Panc1 (cell line): ENCODE results near the gene ARHGAP8. TPM values are rescaled to one million over a fixed set of nuclear protein-coding genes. Genes with fewer than 3 reads are reported as not detected.

Experiments used
- ATAC-seq: fragments of 200-7000 bp; cut with Tn5 transposase; 2 replicates; pipeline ENCODE4 v1.9.1; 2020; ENCODE audit warnings: mild to moderate bottlenecking, moderate library complexity
- Bru-seq: library from RNA; stranded (reverse); fragments of 400-500 nt; gene quantifications from one replicate; lab custom pipeline; 2021; lab: Mats Ljungman, UMichigan
- BruChase-seq, 2 experiments: library from RNA; stranded (reverse); fragments of 400-500 nt; gene quantifications; one replicate each; lab custom pipeline; 2021; lab: Mats Ljungman, UMichigan
- BruUV-seq: library from RNA; stranded (reverse); fragments of 400-500 nt; replicated peaks from 2 replicates; lab custom pipeline; 2021; lab: Mats Ljungman, UMichigan
- CTCF ChIA-PET: fragments of 300-600 bp; sonication (Branson Sonifier 250); formaldehyde crosslinking; loops from one replicate; lab custom pipeline; 2022; ENCODE audit warnings: antibody characterized with exemption; lab: Charles Lee
- POLR2A ChIA-PET: fragments of 300-600 bp; sonication (Branson Sonifier 250); formaldehyde crosslinking; loops from one replicate; lab custom pipeline; 2022; ENCODE audit warnings: antibody characterized with exemption; lab: Charles Lee
- DNase-seq: peaks from one replicate; pipeline ENCODE4 v3.0.0-alpha.2; 2010; ENCODE audit warnings: low read depth, low spot score
- H3K27ac ChIP-seq: 2 replicates; pipeline ENCODE4 v1.5.1; 2011; ENCODE audit warnings: mild to moderate bottlenecking, low read length, inconsistent platforms
- H3K27me3 ChIP-seq: fragments of 200-500 bp; sonication (Bioruptor generic); 2 replicates; pipeline ENCODE4 v1.6.0; 2014; ENCODE audit warnings: low read length, inconsistent platforms; ENCODE audit not compliant: control insufficient read depth, insufficient read depth
- H3K36me3 ChIP-seq: fragments of 200-500 bp; sonication (Bioruptor generic); 2 replicates; pipeline ENCODE4 v1.5.1; 2014; ENCODE audit warnings: inconsistent platforms, mild to moderate bottlenecking, low read length, moderate library complexity; ENCODE audit not compliant: control insufficient read depth, insufficient read depth
- H3K4me1 ChIP-seq: 2 replicates; pipeline ENCODE4 v1.5.1; 2011; ENCODE audit warnings: inconsistent platforms, mild to moderate bottlenecking, low read length, moderate library complexity; ENCODE audit not compliant: control insufficient read depth, insufficient read depth
- H3K4me3 ChIP-seq, 2 experiments: 2 replicates each; pipeline ENCODE4 v1.5.1; 2011 to 2012; ENCODE audit warnings: low read depth in 2 of 2, low read length in 2 of 2, mild to moderate bottlenecking in 2 of 2, inconsistent platforms in 1 of 2, moderate library complexity in 1 of 2
- H3K9me3 ChIP-seq: fragments of 200-500 bp; sonication (Bioruptor generic); 2 replicates; pipeline ENCODE4 v1.5.1; 2014; ENCODE audit warnings: low read depth, mild to moderate bottlenecking, inconsistent platforms, low read length, moderate library complexity; ENCODE audit not compliant: control insufficient read depth, insufficient read depth
- POLR2AphosphoS5 ChIP-seq: IDR thresholded peaks from 2 replicates; pipeline ENCODE4 v1.6.1; 2012; ENCODE audit warnings: mild to moderate bottlenecking, low read depth, low read length, moderate library complexity
- SIN3A ChIP-seq: IDR thresholded peaks from 2 replicates; pipeline ENCODE4 v1.6.1; 2012; ENCODE audit warnings: low read depth, mild to moderate bottlenecking, low read length, moderate library complexity, borderline replicate concordance; ENCODE audit not compliant: insufficient read depth
- TCF7L2 ChIP-seq: IDR thresholded peaks from 2 replicates; pipeline ENCODE4 v1.6.1; 2011; ENCODE audit warnings: mild to moderate bottlenecking, low read depth, low read length, inconsistent platforms
- in situ Hi-C: cut with HindIII; loops from 2 replicates; pipeline ENCODE4 v1.10.0; 2016; ENCODE audit warnings: low sequenced_read_pairs, low pct_unique_long_range_greater_than_20kb
- intact Hi-C: fragments of 100-400 bp; cut with micrococcal nuclease; formaldehyde crosslinking; loops from one replicate; pipeline ENCODE4 v1.10.0; 2022; ENCODE audit not compliant: unreplicated experiment
- long read RNA-seq: library from polyadenylated mRNA; unstranded; transcript quantifications from one replicate; pipeline ENCODE4 v2.0.0, GENCODE V29; 2021; ENCODE audit not compliant: unreplicated experiment
- polyA plus RNA-seq: library from polyadenylated mRNA; unstranded; fragments of >200 nt; gene quantifications from one replicate; pipeline ENCODE4 v1.2.1, GENCODE V29; 2012; ENCODE audit warnings: missing spikeins; ENCODE audit not compliant: insufficient read length
- total RNA-seq: library from RNA; stranded (reverse); gene quantifications from one replicate; pipeline ENCODE4 v1.2.1, GENCODE V29; 2021; ENCODE audit not compliant: unreplicated experiment
- TF ChIP-seq, protein P1 (sequence below), 2 experiments: IDR thresholded peaks; 2 replicates each; pipeline ENCODE4 v1.6.1; 2011 to 2012; ENCODE audit warnings: low read depth in 2 of 2, control low read depth in 1 of 2, low read length in 1 of 2, mild to moderate bottlenecking in 1 of 2, moderate library complexity in 1 of 2; ENCODE audit not compliant: insufficient read depth in 1 of 2
- TF ChIP-seq, protein P2 (sequence below): fragments of 450-650 bp; IDR thresholded peaks from 2 replicates; pipeline ENCODE4 v1.5.1; 2017; ENCODE audit warnings: mild to moderate bottlenecking

Gene ARHGAP8
- total RNA-seq: 9.2 TPM
- 2.4 TPM for polyA plus RNA-seq
- Bru-seq, nascent RNA: percentile 44 among the genes with signal in this experiment
- BruChase-seq, experiment 1, labeled RNA remaining after a 2-hour chase: percentile 62 among the genes with signal in this experiment
- BruChase-seq, experiment 2, labeled RNA remaining after a 6-hour chase: percentile 74 among the genes with signal in this experiment
- long read RNA-seq, transcript ARHGAP8-202 (12 exons, 1,584 nt): major isoform, 5 of 14 reads
- long read RNA-seq, partial matches to known transcripts: 4 of 14 reads
- long read RNA-seq, other reads (novel, unspliced or antisense): 3 of 14 reads

DNA sequence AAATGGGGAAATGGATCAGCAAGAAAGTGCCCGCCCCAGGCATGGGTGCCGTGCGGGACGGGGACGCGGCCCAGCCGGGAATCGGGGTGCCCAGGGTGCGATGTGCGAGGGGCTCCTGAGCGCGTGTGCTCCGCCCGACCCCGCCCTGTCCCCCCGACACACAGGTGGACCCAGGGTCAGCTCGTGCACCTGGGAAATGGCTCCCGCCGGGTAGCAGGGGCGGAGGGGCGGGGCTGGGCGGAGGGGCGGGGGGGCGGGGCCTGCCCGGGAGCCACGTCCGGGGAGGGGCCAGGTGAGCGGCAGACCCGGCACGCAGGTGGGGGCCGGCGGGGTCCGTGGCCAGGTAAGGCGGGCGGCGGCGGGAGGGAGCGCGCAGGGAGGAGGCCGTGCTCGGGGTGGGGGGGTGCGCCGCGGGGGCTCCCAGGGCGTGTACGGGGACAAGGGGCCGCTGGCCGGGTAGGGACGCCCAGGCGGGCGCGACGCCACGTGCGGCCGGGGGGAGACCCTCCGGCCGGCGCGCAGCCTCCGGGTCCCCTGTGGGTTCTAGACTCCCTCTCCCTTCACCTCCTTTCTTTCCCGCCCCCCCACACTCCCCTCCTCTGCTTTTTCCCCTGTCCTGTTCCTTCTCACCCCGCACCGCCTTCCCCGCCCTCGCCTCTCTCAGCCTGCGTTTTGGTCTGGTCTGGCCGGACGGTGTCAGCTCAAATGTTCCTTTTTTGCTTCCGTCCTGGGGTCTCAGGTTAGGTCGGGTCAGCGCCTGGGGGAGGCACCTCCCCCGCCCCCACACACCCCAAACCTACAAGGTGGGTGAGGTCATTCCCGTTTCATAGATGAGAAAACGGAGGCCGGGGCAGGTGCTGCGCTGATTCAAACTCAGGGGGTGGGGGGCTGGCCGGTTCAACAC is at the start of gene ARHGAP8:
ARHGAP8 (plus strand) TSS at position 291 of the 904 bp plus-strand sequence. CDS start 33,953 bp downstream, outside the sequence.
- intact Hi-C loops: no loop called here
- POLR2A ChIA-PET: no interaction called here
- in situ Hi-C loops: no loop called here

DNA sequence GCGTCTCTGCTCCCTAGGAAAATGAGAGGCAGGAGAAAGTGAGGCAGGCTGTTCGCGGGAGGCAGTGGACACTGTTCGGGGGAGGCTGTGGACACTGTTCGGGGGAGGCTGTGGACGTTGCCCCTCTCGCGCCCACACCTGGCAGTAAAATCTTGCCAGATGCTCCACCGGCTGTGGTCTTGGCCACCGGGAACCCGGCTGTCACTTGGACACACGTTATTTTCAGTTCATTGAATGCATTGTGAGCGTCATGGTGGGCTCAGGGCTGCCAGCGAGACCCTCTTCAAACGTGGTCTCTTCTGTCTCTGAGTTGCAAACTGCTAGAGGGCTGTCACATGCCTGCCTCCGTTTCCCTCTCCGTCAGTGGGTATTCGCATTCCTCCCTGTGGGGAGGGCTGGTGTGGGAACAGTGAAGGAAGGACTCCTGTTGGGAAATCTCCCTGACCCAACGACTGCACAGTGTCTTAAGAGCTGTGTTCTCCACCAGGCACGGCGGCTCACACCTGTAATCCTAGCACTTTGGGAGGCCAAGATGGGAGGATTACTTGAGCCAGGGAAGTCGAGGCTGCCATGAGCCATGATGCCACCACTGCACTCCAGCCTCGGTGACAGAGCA is 49.0 kb upstream of the ARHGAP8 start:
- Histone ChIP-seq H3K4me3 (peak overlapping the region; percentile 47 to 48), H3K9me3 (no peaks in the 10 kb centered on the region), H3K27ac (no peak overlapping the region), H3K36me3 (no peaks in the 10 kb centered on the region), H3K27me3 (no peaks in the 10 kb centered on the region), H3K4me1 (peaks cover 11% of the 10 kb centered on the region; the same call in 1 of the 2 replicates)
- ChIA-PET CTCF (no interaction called here), POLR2A (no interaction called here)
- in situ Hi-C loops (no loop called here), intact Hi-C loops (no loop called here)
- no peak for DNase-seq
- no peak for ATAC-seq
- TF ChIP-seq SIN3A: no peak
- TF ChIP-seq, protein P1, sequence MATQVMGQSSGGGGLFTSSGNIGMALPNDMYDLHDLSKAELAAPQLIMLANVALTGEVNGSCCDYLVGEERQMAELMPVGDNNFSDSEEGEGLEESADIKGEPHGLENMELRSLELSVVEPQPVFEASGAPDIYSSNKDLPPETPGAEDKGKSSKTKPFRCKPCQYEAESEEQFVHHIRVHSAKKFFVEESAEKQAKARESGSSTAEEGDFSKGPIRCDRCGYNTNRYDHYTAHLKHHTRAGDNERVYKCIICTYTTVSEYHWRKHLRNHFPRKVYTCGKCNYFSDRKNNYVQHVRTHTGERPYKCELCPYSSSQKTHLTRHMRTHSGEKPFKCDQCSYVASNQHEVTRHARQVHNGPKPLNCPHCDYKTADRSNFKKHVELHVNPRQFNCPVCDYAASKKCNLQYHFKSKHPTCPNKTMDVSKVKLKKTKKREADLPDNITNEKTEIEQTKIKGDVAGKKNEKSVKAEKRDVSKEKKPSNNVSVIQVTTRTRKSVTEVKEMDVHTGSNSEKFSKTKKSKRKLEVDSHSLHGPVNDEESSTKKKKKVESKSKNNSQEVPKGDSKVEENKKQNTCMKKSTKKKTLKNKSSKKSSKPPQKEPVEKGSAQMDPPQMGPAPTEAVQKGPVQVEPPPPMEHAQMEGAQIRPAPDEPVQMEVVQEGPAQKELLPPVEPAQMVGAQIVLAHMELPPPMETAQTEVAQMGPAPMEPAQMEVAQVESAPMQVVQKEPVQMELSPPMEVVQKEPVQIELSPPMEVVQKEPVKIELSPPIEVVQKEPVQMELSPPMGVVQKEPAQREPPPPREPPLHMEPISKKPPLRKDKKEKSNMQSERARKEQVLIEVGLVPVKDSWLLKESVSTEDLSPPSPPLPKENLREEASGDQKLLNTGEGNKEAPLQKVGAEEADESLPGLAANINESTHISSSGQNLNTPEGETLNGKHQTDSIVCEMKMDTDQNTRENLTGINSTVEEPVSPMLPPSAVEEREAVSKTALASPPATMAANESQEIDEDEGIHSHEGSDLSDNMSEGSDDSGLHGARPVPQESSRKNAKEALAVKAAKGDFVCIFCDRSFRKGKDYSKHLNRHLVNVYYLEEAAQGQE (IDR thresholded peaks at IDR 0.05; ENCODE audit: insufficient read depth in 1 of 2, low read depth in 2 of 2, low read length in 1 of 2): no peak
- no peak for TF ChIP-seq TCF7L2
- TF ChIP-seq POLR2AphosphoS5: no peak
- TF ChIP-seq, protein P2, sequence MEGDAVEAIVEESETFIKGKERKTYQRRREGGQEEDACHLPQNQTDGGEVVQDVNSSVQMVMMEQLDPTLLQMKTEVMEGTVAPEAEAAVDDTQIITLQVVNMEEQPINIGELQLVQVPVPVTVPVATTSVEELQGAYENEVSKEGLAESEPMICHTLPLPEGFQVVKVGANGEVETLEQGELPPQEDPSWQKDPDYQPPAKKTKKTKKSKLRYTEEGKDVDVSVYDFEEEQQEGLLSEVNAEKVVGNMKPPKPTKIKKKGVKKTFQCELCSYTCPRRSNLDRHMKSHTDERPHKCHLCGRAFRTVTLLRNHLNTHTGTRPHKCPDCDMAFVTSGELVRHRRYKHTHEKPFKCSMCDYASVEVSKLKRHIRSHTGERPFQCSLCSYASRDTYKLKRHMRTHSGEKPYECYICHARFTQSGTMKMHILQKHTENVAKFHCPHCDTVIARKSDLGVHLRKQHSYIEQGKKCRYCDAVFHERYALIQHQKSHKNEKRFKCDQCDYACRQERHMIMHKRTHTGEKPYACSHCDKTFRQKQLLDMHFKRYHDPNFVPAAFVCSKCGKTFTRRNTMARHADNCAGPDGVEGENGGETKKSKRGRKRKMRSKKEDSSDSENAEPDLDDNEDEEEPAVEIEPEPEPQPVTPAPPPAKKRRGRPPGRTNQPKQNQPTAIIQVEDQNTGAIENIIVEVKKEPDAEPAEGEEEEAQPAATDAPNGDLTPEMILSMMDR: no peak
- BruUV-seq: no TSS peak

More for the DNA sequence above, at the start of gene ARHGAP8:
- DNase-seq (no peak), ATAC-seq (peak; percentile 59)
- Histone ChIP-seq H3K27ac (peak within 1 kb of the TSS; percentile 57), H3K4me3 (peak within 1 kb of the TSS; percentile 45 to 46), H3K9me3 (no peaks in the 10 kb centered on the region), H3K4me1 (peaks cover 13% of the 10 kb centered on the region), H3K27me3 (no peaks in the 10 kb centered on the region), H3K36me3 (no peaks in the 10 kb centered on the region; the same call in 1 of the 2 replicates)
- no TSS peak for BruUV-seq
- CTCF ChIA-PET: interaction anchor here (0.5 to 0.7 kb wide), 3 partner anchors 18 to 520 kb away, joined by 3 to 16 read pairs (median 6); no protein-coding TSS in a partner anchor
- TF ChIP-seq TCF7L2: no peak
- TF ChIP-seq POLR2AphosphoS5: no peak
- TF ChIP-seq, protein P1 (IDR thresholded peaks at IDR 0.05; ENCODE audit: insufficient read depth in 1 of 2, low read depth in 2 of 2, low read length in 1 of 2): no peak
- no peak for TF ChIP-seq SIN3A
- TF ChIP-seq, protein P2: no peak
